Neural crest cell (in vitro differentiated cells): ENCODE measurements around the gene ZMYND10. TPM values are rescaled to one million over a fixed set of nuclear protein-coding genes. Genes with fewer than 3 reads are reported as not detected.
A peak's percentile ranks its signal among the peaks of the same experiment; 100 is the strongest.
"Not testable (repeated sequence)": the region's sequence is repeated elsewhere in the genome, so short reads cannot be mapped to it uniquely, and the experiment has no call there.

Source experiments
- DNase-seq: peaks from one replicate; pipeline ENCODE4 v3.0.0; 2021; ENCODE audit warnings: low read depth, mixed read lengths, low spot score
- H3K27ac Mint-ChIP-seq: one replicate; pipeline ENCODE4 v1.8.0; 2021; ENCODE audit warnings: mild to moderate bottlenecking, mixed read lengths; ENCODE audit not compliant: unreplicated experiment
- H3K27me3 Mint-ChIP-seq: 2 replicates; pipeline ENCODE4 v1.8.0; 2021; ENCODE audit warnings: low read depth, mild to moderate bottlenecking, mixed read lengths
- H3K36me3 Mint-ChIP-seq: 2 replicates; pipeline ENCODE4 v1.8.0; 2021; ENCODE audit warnings: low read depth, mild to moderate bottlenecking, mixed read lengths
- H3K4me1 Mint-ChIP-seq: 2 replicates; pipeline ENCODE4 v1.8.0; 2021; ENCODE audit warnings: mixed read lengths
- H3K4me3 Mint-ChIP-seq: one replicate; pipeline ENCODE4 v1.8.0; 2021; ENCODE audit warnings: mild to moderate bottlenecking, mixed read lengths
- H3K9me3 Mint-ChIP-seq: 2 replicates; pipeline ENCODE4 v1.8.0; 2021; ENCODE audit warnings: mixed read lengths
- CTCF ChIP-seq: fragments of 200-600 bp; sonication (generic); conservative IDR thresholded peaks from 2 replicates; pipeline ENCODE4 v1.5.0; 2021; ENCODE audit warnings: antibody characterized with exemption, mild to moderate bottlenecking
- total RNA-seq: library from RNA; stranded (reverse); gene quantifications from 2 replicates; pipeline ENCODE4 v1.2.1, GENCODE V29; 2021

The ZMYND10 gene
- total RNA-seq, 1 donor from 2014 or later: 2.3 TPM

DNA sequence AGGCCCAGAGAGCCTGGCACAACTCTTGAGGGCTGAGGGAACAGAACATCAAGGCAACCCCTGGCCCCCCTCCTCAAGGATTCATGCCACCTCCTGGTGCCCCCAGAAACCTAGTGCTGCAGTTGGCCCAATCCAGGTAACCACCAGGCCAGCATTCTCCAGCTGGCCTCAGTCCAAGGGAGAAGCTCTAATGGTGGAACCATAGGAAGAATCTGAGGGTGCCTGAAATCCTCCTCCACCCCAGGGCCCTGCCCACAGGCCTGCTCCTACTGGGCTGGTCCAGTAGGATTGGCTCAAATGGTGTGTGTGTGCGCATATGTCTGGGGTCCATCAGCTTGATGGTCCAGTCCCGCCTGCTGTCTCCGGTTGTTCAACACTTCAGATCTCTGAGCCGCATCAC lies 30.7 kb downstream of the ZMYND10 start:
- peaks cover 36% of the 10 kb centered on the region for H3K36me3 Mint-ChIP-seq
- H3K4me3 Mint-ChIP-seq: peak overlapping the region; percentile 82
- DNase-seq: no peak
- peaks cover 1% of the 10 kb centered on the region for H3K9me3 Mint-ChIP-seq
- TF ChIP-seq CTCF: no peak
- peaks cover 23% of the 10 kb centered on the region for H3K4me1 Mint-ChIP-seq
- no peak overlapping the region for H3K27ac Mint-ChIP-seq
- H3K27me3 Mint-ChIP-seq: no peaks in the 10 kb centered on the region

GRCh38 chr3:50314342-50314741 lies 31.2 kb downstream of the ZMYND10 start:
- peaks cover 36% of the 10 kb centered on the region for H3K36me3 Mint-ChIP-seq
- peaks cover 3% of the 10 kb centered on the region for H3K9me3 Mint-ChIP-seq
- H3K4me3 Mint-ChIP-seq: peak overlapping the region; percentile 8
- TF ChIP-seq CTCF: no peak
- no peak overlapping the region for H3K27ac Mint-ChIP-seq
- H3K4me1 Mint-ChIP-seq: peaks cover 18% of the 10 kb centered on the region
- H3K27me3 Mint-ChIP-seq: no peaks in the 10 kb centered on the region
- no peak for DNase-seq

DNA sequence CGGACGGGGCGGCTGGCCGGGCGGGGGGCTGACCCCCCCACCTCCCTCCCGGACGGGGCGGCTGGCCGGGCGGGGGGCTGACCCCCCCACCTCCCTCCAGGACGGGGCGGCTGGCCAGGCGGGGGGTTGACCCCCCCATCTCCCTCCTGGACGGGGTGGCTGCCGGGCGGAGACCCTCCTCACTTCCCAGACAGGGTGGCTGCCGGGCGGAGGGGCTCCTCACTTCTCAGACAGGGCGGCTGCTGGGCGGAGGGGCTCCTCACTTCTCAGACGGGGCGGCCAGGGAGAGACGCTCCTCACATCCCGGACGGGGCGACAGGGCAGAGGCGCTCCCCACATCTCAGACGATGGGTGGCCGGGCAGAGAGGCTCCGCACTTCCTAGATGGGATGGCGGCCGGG lies 33.5 kb downstream of the ZMYND10 start:
- DNase-seq, H3K27me3 Mint-ChIP-seq, H3K4me3 Mint-ChIP-seq, H3K27ac Mint-ChIP-seq, H3K4me1 Mint-ChIP-seq, H3K9me3 Mint-ChIP-seq: not testable (repeated sequence)
- H3K36me3 Mint-ChIP-seq: peaks cover 37% of the 10 kb centered on the region

DNA sequence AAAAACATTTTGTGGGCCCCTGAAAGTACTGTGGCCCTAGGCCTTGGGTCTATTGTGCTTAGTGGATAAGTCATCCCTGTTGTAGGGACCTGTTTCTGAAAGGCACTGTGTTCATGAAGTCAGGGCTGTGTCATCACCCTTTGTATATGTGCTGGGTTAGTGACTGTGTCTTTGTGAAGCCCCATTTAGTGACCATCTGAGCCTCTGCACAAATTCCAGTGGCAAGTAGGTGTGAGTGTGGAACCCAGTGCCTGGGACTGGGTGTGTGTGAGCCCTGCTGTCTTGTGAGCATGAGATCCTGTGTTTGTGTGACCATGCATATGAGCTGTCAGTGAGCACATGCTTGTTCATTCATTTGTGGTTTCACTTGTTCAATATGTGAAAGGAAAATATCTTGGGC lies 40.9 kb downstream of the ZMYND10 start:
- no peak for TF ChIP-seq CTCF
- Mint-ChIP-seq H3K27me3 (no peaks in the 10 kb centered on the region), H3K4me1 (peaks cover 17% of the 10 kb centered on the region), H3K36me3 (peaks cover 7% of the 10 kb centered on the region), H3K4me3 (peak overlapping the region; percentile 72), H3K27ac (no peak overlapping the region), H3K9me3 (no peaks in the 10 kb centered on the region)
- DNase-seq: no peak

- Mint-ChIP-seq H3K9me3 (no peaks in the 10 kb centered on the region), H3K27ac (no peak within 1 kb of the TSS), H3K36me3 (no peaks in the 10 kb centered on the region), H3K4me1 (peaks cover 26% of the 10 kb centered on the region), H3K27me3 (peaks cover 6% of the 10 kb centered on the region), H3K4me3 (peak within 1 kb of the TSS; percentile 54)
- TF ChIP-seq CTCF: no peak
- no peak for DNase-seq
Observed at GRCh38 chr3:50303013-50303815, 42.3 kb downstream of the ZMYND10 start, which contains the start of gene HYAL1. HYAL1 (minus strand) TSS chr3:50303574; CDS start chr3:50302956, 618 bp downstream.
